NCI-H460 (cell line): ENCODE data around the gene MLLT3. TPM values are rescaled to one million over a fixed set of nuclear protein-coding genes. Genes with fewer than 3 reads are reported as not detected.

Experiments
- DNase-seq: peaks from one replicate; pipeline ENCODE4 v3.0.0-alpha.2; 2016; ENCODE audit warnings: low read depth; ENCODE audit errors: extremely low read depth
- total RNA-seq: library from RNA; depleted of rRNA; stranded (reverse); fragments of >200 nt; shearing (Covaris generic); gene quantifications from 2 replicates; pipeline ENCODE4 v1.2.3, GENCODE V29; 2014

Gene MLLT3
- total RNA-seq, 1 experiment from 2014 or later = 15.4 TPM

DNA sequence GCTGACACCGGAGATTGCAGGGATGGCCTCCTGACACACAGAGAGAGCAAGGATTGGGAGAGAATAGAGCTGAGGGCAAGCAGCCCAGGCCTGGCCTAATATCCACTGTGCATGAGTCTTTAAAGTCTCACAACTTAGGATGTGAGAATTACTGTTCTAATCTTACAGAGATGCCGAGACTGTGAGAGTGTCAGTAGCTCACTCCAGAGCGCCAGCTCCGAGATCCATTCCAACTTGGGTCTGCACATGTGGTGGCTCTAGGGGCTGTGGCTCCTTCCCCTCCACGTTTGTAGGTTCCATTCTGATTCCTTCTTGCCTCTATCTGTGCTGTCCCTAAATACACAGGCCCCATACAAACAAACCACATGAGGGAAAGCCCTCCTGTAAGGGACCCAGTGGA lies 304.6 kb downstream of the MLLT3 start:
- DNase-seq = no peak

DNA sequence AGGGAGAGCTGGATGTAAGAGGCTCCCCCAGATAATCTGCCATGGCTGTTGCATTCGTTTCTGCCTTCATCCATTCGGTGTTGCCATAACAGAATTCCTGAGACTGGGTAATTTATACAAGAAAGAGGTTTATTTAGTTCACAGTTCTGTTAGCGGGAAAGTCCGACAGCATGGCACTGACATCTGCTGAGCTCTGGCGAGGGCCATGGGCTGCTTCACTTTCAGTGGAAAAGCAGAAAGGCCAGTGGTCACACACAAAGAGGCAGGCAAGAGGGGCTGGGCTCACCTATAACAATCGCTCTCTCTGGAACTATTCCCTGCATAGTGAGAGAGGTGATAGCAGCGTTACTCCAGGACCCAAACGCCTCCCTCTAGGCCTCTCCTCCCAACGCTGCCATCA lies 305.9 kb downstream of the MLLT3 start:
- DNase-seq = no peak

DNA sequence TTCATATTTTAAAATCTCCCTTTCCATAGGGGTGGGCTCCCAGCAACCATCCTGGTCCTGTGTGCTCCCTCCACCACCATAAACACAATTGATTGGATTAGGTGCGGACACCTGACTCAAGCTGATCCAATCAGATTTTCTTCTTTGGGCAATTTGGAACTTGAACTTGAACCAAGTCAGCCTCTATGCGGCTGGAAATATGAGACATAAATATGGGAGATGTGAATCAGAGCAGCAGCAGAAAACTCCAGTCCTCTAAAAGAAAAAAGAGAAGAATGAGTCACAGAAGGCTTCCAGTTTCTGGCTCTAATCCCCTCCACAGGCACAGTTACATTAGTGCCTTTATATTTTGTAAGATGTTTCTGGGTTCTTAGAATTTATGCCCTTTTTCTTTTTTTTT lies 306.6 kb downstream of the MLLT3 start:
- DNase-seq = no peak

DNA sequence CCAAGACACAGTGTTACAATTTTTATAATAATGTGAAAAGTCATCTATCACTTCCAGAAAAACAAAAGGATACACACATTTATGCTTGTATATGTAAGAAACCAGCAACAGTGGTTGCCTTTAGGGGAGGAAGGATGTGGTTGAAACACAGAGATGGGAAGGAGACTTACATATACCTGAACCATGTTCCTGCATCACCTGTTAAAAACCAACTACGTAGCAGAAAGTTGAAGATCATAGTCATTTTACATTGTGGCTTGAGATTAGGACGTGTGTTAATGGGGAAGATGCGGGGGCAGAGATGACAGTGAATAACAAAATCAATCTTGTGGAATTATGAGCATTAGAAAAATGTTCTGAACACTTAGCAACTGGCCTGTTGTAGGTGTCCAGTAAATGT lies 307.3 kb downstream of the MLLT3 start:
- no peak for DNase-seq

DNA sequence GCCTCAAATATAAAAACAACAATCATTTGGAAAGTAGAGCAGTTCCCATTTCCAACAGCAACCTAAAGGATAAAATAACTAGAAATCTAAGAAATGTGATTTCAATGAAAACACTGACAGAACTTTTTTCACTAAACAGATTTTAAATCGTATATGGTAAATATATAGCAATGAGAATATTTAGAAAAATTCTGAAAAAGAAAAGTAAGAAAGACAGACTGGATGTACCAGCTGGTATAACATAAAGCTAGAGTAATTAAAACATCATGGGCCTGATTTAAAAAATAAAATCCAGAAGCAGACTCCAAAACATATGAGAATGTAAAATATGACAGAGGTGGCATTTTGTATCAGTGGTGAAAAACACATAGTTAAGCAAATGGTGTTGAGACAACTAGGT lies 308.9 kb downstream of the MLLT3 start:
- no peak for DNase-seq

DNA sequence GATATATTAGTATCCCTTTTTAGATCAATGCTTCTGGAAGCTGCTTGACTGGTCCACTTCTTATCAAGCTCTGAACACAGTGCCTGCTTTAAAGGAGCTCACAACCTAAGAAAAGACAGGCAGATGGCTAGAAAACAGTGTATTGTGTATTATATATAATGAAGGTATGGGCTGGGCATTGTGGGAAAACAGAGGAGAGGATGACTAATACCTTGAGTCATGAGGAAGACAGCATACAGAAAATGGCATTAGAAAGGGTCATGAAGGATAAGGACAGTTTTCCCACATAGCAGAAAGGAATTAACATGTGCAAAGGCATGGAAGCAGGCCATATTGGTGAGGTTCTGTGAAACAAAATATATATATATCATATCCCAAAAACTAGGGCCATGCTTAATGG lies 309.6 kb downstream of the MLLT3 start:
- no peak for DNase-seq

DNA sequence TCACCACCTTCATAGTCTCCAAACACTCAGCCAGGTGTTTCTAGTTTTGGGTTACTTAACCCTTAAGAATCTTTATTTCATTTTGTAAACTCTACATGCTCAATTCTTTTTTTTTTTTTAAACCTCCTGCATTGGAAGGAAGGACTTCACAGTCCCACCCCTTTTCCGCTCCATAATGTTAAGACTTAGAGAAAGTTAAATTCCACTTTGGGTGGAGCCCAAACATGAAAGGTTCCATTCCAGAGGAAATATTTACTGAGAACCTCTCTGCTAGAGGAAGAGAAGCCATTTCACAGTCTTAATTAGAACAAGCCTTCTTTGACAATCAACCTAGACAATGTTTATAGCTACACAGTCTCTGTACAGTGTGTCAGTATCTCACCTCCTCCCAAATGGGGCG lies 312.3 kb downstream of the MLLT3 start:
- DNase-seq = no peak

DNA sequence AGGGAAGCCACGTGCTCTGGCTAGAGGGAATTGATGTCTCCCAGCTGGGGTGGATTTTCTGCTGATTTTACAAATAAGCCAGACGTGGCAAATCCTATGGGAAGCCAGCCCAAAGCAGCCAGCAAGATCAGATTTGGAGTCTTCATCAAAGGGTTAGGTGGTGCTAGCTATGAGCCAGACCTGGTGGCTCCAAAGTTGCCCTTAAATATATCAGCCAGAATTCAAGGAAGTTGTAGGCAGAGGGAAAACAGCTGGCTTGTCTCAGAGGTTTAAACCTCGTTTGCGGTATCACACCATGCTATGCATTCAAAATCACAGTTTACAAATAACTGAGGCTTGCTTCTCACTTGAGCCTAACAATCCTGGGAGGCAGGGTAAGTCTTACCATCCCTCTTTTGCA lies 313.2 kb downstream of the MLLT3 start:
- no peak for DNase-seq

DNA sequence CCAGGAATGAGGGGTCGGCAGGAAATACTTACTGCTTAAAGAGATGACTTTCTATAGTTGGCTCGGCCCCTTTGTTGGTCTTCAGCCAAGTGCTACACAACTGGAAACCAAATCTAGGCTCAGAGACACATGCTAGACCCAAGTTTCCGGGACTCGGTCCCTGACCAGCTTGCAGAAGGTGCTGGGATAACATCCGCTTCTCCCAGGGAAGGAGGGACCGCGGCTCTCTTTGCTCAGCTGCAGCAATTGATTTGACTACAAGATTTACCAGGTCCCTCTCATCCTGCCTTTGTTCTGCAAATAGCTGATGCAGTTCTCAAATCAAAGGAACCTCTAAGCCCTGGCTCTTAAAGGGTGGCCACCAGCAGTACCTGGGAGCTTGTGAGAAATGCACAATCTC lies 314.7 kb downstream of the MLLT3 start:
- DNase-seq = no peak

DNA sequence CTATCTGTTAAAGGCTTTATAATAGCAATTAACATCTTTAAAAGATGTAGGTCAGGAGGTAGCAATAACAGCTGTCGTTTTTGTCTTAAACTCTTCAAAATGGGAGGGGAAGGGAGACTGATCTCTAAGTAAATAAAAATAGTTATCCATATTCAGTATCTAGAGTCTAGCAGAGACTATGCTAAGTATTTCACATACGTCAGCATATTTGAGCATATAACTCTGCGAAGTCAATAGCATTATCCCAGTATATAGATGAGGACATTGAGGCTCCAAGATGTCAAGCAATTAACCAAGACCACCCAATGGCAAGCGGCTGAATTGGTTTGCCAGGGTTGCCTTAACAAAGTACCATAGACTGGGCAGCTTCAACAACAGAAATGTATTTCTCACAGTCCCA lies 316.8 kb downstream of the MLLT3 start:
- DNase-seq = no peak

DNA sequence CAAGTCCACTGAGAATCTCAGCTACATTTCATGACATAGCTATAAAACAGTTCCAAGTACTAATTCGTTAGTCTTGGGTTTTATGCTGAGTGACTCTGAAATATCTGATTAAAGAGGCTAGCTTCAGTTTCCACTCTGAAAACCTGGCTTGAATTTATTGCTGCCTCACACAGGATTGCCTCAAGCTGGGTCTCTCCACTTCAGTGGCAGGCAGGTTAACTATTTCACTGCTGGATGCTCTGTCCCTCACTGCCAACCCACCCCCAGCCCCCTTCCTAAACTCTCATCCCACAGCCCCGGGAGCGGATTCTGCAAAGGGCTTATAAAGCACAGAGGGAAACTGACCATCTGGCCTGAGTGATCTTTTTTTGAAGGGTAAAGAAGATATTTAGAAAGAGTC lies 318.3 kb downstream of the MLLT3 start:
- no peak for DNase-seq

DNA sequence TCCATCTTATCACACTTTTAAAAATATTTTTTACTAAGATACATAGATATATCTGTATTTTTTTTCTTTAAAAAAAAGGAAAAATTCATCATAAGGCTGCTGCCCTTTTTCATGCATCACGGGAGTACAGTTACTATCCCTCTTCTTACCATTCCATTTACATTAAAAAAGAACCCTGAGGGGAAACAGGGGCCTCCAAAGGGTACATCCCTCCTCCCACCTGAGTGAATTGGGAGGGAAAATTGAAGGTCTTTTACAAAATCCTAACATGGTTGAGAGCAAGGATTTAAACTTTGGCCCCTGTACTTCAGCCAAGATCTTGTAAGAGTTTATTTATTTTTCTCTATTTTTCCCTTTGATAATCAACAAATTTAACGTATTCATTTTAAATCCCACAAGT lies 319.2 kb downstream of the MLLT3 start:
- no peak for DNase-seq

DNA sequence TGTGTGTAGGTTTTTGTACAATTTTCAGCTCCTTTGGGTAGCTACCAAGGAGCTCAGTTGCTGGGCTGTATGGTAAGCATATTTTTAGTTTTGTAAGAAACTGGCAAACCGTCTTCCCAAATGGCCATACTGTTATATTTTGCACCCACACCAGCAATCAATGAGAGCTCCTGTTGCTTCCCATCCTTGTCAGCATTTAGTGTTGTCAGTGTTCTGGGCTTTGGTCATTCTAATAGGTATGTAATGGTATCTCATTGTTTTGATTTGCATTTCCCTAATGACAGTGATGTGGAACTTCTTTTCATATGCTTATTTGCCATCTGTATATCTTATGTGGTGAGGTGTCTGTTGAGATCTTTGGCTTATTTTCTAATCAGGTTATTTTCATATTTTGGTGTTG lies 320.1 kb downstream of the MLLT3 start:
- no peak for DNase-seq

DNA sequence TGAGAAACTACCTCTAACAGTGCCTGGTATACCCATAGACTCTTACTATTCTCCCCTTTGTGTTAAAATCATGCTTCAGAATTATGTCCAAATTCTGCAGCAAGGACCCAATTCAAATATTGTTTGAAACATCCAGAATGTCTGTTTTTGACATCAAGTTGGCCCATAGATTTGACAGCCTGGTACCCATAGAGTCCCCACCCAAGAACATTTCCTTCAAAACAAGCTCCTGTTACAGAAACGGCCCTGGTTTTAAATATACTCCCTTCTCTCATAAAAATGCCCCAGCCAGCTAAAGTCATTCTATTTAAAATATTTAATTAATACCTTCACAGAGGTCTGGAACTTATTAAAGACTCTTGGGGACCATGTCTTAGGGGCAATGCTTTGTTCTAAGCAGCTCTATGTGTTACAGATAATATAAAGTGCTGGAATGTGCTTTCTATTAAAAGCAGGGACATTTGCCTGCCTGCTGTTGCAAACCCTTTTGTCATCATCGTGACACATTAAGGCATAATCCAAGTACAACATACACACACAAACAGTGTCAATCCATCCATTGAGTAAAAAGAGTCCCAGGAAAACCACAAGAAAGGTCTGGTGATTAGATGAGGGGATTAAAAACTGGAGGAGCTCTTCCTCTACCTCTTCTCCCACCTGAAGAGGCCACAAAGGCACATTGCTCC lies 321.7 kb downstream of the MLLT3 start:
- no peak for DNase-seq

DNA sequence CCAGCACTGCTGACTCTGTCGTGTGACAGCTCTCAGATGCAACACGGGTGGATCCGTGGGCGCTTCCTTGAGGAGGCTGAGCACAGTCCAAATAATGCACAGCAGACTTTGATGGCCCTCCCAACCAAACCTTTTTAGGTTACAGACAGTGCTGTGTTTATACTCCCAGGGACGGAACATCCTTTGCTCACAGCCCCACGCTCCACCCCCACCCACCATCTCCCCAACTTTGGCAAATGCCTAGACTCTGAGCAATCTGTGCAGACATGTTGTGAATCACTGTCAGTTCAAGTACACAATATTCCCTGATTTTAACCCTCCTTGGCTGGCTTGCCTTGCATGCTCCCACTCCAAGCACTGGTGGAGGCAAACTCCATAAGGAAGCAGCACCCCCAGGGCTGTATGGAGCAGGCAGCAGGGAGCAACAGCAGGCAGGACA lies 324.6 kb downstream of the MLLT3 start:
- DNase-seq = no peak

DNA sequence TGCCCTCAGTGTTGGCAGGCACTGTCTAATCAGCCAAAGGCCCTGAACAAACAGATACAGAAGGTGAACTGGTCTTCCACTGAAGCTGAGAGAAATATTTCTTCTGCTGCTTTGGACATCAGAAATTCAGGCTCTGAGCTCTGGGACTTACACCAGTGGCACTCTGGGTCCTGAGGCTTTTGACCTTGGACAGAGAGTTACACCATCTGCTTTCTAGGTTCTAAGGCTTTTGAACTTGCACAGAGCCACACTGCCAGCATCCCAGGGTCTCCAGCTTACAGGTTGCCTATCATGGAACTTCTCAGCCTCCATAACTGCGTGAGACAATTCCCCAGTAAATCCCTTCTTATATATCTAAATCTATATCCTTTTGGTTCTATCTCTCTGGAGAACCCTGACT lies 326.7 kb downstream of the MLLT3 start:
- DNase-seq = no peak

DNA sequence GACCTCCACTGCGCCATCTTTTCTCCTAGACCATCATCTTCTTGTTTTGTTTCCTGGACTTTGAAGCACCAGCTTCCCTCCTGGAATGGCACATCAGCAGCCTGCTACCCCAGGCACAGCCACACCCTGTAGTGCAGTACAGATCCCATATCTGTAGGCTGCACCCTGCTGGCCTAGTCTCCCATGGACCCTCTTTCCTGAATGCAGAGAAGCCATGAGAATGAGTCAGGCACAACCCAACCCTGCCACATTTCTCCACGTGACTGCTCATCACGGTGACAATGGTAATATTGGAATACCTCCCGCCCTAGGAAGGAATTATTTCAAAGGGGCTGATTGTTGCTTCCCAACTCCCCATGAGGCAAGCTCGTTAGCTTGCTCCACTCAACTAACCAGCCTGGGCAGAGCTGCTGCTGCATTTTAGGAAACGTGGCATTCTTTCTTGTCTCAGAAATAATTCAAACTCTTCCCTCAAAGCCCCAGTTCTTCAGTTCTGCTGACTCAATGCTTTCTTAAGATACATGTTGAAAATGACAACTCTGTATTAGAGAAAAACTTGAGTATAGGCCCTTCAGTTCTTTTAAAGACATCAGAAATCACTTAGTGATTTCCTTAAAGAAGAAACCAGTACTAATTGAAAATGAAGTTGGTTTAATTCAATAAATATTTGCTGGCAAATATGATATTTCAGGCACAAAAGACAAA lies 328.1 kb downstream of the MLLT3 start:
- no peak for DNase-seq

DNA sequence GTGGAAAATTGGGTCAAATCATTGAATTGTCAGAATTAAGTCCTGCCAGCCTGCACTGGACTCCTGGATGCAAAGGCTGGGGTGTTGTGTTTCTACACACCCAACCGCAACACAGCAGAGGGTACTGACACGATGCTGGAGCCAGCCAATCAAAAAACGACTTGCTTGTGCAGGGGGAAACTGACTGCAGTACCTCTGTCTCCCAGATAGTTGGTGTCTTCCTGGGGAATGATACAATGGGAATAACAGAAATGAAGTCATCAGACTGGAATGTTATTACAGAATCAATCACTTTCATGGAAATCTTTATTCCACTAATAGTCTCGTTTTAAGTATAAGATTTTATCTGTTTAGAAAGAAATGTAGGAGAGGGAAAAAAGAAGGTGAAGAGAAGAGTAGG lies 330.3 kb downstream of the MLLT3 start:
- DNase-seq = no peak
